HepG2 (cell line): ENCODE results near the gene JMJD6. TPM values are rescaled to one million over a fixed set of nuclear protein-coding genes. Genes with fewer than 3 reads are reported as not detected.

Source experiments
- ASH2L ChIP-seq: fragments of 300-600, 200-600 bp; sonication (generic); IDR thresholded peaks from 2 replicates; pipeline ENCODE4 v1.7.0; 2017; ENCODE audit warnings: low read depth, mild to moderate bottlenecking, moderate library complexity, mixed read lengths, low read length; ENCODE audit not compliant: insufficient read length
- CAMTA2 ChIP-seq: sonication (generic); formaldehyde crosslinking; IDR thresholded peaks from 2 replicates; pipeline ENCODE4 v1.4.0; 2020; ENCODE audit warnings: mild to moderate bottlenecking, missing genetic modification reagents, borderline replicate concordance
- HOXA7 ChIP-seq: sonication (generic); formaldehyde crosslinking; IDR thresholded peaks from 2 replicates; pipeline ENCODE4 v1.8.1; 2022; ENCODE audit warnings: mild to moderate bottlenecking, missing genetic modification reagents, moderate library complexity
- HOXD1 ChIP-seq: sonication (generic); formaldehyde crosslinking; IDR thresholded peaks from 2 replicates; pipeline ENCODE4 v1.5.0; 2020; ENCODE audit warnings: missing genetic modification reagents
- JARID2 ChIP-seq: sonication (generic); formaldehyde crosslinking; IDR thresholded peaks from 2 replicates; pipeline ENCODE4 v1.8.1; 2023; ENCODE audit warnings: missing genetic modification reagents, inconsistent platforms; ENCODE audit not compliant: insufficient replicate concordance
- LCORL ChIP-seq, 2 experiments: fragments of 450-650 bp in 1 of 2; sonication (generic) in 1 of 2; formaldehyde crosslinking in 1 of 2; IDR thresholded peaks; 2 replicates each; pipeline versions ENCODE4 v1.5.0 to v1.6.1; 2017 to 2020; ENCODE audit warnings: antibody characterized with exemption in 1 of 2, missing genetic modification reagents in 1 of 2
- NCOA1 ChIP-seq: sonication (generic); formaldehyde crosslinking; IDR thresholded peaks from 2 replicates; pipeline ENCODE4 v1.9.0; 2021; ENCODE audit warnings: missing genetic modification reagents
- NFE2L1 ChIP-seq: sonication (generic); formaldehyde crosslinking; IDR thresholded peaks from 2 replicates; pipeline ENCODE4 v1.4.0; 2020; ENCODE audit warnings: missing genetic modification reagents, mild to moderate bottlenecking, borderline replicate concordance
- NFIC ChIP-seq: IDR thresholded peaks from 2 replicates; pipeline ENCODE4 v1.6.1; 2012; ENCODE audit warnings: mild to moderate bottlenecking, low read length, inconsistent platforms
- NKX3-1 ChIP-seq: sonication (generic); formaldehyde crosslinking; IDR thresholded peaks from 2 replicates; pipeline ENCODE4 v1.5.0; 2020; ENCODE audit warnings: missing genetic modification reagents
- PLRG1 ChIP-seq: fragments of 450-650 bp; conservative IDR thresholded peaks from 2 replicates; pipeline ENCODE4 v1.6.1; 2016
- SRSF4 ChIP-seq: fragments of 200-400 bp; formaldehyde crosslinking; IDR thresholded peaks from one replicate; pipeline ENCODE4 v1.6.1; 2018; ENCODE audit warnings: mild to moderate bottlenecking, low read depth, low read length, moderate library complexity; ENCODE audit not compliant: poor library complexity, severe bottlenecking
- TAF1 ChIP-seq: sonication (generic); formaldehyde crosslinking; IDR thresholded peaks from 2 replicates; pipeline ENCODE4 v1.4.0; 2020; ENCODE audit warnings: missing genetic modification reagents
- ZBTB2 ChIP-seq: sonication (generic); formaldehyde crosslinking; IDR thresholded peaks from 2 replicates; pipeline ENCODE4 v1.8.0; 2022; ENCODE audit warnings: low read depth, missing genetic modification reagents
- ZFX ChIP-seq: sonication (generic); formaldehyde crosslinking; IDR thresholded peaks from 2 replicates; pipeline ENCODE4 v1.4.0; 2020; ENCODE audit warnings: mild to moderate bottlenecking, low read depth, missing genetic modification reagents, moderate library complexity
- ZNF274 ChIP-seq: sonication (generic); formaldehyde crosslinking; IDR thresholded peaks from 2 replicates; pipeline ENCODE4 v1.5.1; 2020; ENCODE audit warnings: mild to moderate bottlenecking, missing genetic modification reagents
- ZNF326 ChIP-seq: sonication (generic); formaldehyde crosslinking; IDR thresholded peaks from 2 replicates; pipeline ENCODE4 v1.4.0; 2020; ENCODE audit warnings: missing genetic modification reagents, borderline replicate concordance
- ZNF333 ChIP-seq: sonication (generic); formaldehyde crosslinking; IDR thresholded peaks from 2 replicates; pipeline ENCODE4 v1.4.0; 2020; ENCODE audit warnings: mild to moderate bottlenecking, missing genetic modification reagents, borderline replicate concordance
- ZNF335 ChIP-seq: sonication (generic); formaldehyde crosslinking; IDR thresholded peaks from 2 replicates; pipeline ENCODE4 v1.4.0; 2020; ENCODE audit warnings: missing genetic modification reagents
- ZNF350 ChIP-seq: sonication (generic); formaldehyde crosslinking; IDR thresholded peaks from 2 replicates; pipeline ENCODE4 v1.4.0; 2020; ENCODE audit warnings: mild to moderate bottlenecking, low read depth, missing genetic modification reagents, borderline replicate concordance
- ZNF354B ChIP-seq: sonication (generic); formaldehyde crosslinking; IDR thresholded peaks from 2 replicates; pipeline ENCODE4 v1.8.0; 2022; ENCODE audit warnings: mild to moderate bottlenecking, missing genetic modification reagents
- ZNF430 ChIP-seq: sonication (generic); formaldehyde crosslinking; IDR thresholded peaks from 2 replicates; pipeline ENCODE4 v1.9.0; 2021; ENCODE audit warnings: mild to moderate bottlenecking, missing genetic modification reagents
- ZNF530 ChIP-seq: sonication (generic); formaldehyde crosslinking; IDR thresholded peaks from 2 replicates; pipeline ENCODE4 v1.5.0; 2020; ENCODE audit warnings: low read depth, mild to moderate bottlenecking, missing genetic modification reagents
- ZNF563 ChIP-seq: sonication (generic); formaldehyde crosslinking; IDR thresholded peaks from 2 replicates; pipeline ENCODE4 v1.8.0; 2022; ENCODE audit warnings: mild to moderate bottlenecking, moderate library complexity, missing genetic modification reagents
- polyA plus RNA-seq, 8 experiments: library from polyadenylated mRNA; depleted of rRNA in 3 of 8; stranded (reverse) in 7 of 8; unstranded in 1 of 8; fragments of >200 nt; fragmentation: Illumina TruSeq in 4 of 8; extraction: Trizol in 4 of 8; gene quantifications; 2 replicates each; pipeline versions ENCODE4 v1.2.1 to v1.2.3, GENCODE V29; 2011 to 2016; ENCODE audit warnings: low read depth in 4 of 8, missing spikeins in 1 of 8, mixed read lengths in 1 of 8; ENCODE audit not compliant: insufficient read depth in 1 of 8
- total RNA-seq, 5 experiments: library from RNA; depleted of rRNA; stranded (reverse); fragments of >200 nt; fragmentation: Illumina TruSeq; extraction: Trizol; gene quantifications; 2 replicates each; pipeline ENCODE4 v1.2.3, GENCODE V29; 2016; ENCODE audit warnings: low read depth in 1 of 5

Gene JMJD6
- total and polyA plus RNA-seq, 2 of the 13 experiments (the other 11 are each of a cell fraction or from before 2014, with no cell fraction given) = 33.6 to 41.0 TPM

- TF ChIP-seq PLRG1 = no peak
- TF ChIP-seq LCORL (IDR thresholded peaks at IDR 0.05) = no peak
- no peak for TF ChIP-seq LCORL (CRISPR knock-in tag; IDR thresholded peaks at IDR 0.05)
- no peak for TF ChIP-seq ASH2L
- no peak for TF ChIP-seq HOXA7
- TF ChIP-seq ZNF350 = no peak
- TF ChIP-seq ZNF335 (CRISPR knock-in tag) = no peak
- no peak for TF ChIP-seq JARID2 (CRISPR knock-in tag)
- no peak for TF ChIP-seq ZBTB2 (CRISPR knock-in tag)
- TF ChIP-seq ZNF326 (CRISPR knock-in tag) = no peak
- no peak for TF ChIP-seq NCOA1 (CRISPR knock-in tag)
- TF ChIP-seq NFE2L1 = no peak
- TF ChIP-seq ZNF530 = no peak
- no peak for TF ChIP-seq CAMTA2 (CRISPR knock-in tag)
- no peak; the same call in 1 of the 2 replicates for TF ChIP-seq HOXD1 (CRISPR knock-in tag)
- peak; percentile 76 for TF ChIP-seq ZFX (CRISPR knock-in tag)
- no peak for TF ChIP-seq ZNF274 (CRISPR knock-in tag)
- no peak for TF ChIP-seq SRSF4
- no peak; the same call in 1 of the 2 replicates for TF ChIP-seq ZNF563 (CRISPR knock-in tag)
- TF ChIP-seq NFIC = no peak
- TF ChIP-seq ZNF333 = no peak
- TF ChIP-seq TAF1 (CRISPR knock-in tag) = peak; percentile 24; the same call in 1 of the 2 replicates
- TF ChIP-seq ZNF430 (CRISPR knock-in tag) = 0 out of 2 replicates have a peak, but pooled peaks have one; percentile 37
- TF ChIP-seq NKX3-1 (CRISPR knock-in tag) = no peak
- TF ChIP-seq ZNF354B = no peak
These were observed 29.4 kb downstream of the JMJD6 start (continued) for GRCh38 chr17:76696763-76697701.
